HepG2 (cell line): ENCODE results near the gene GDF2.

ENCODE experiments used
- ASH2L ChIP-seq: fragments of 300-600, 200-600 bp; sonication (generic); IDR thresholded peaks from 2 replicates; pipeline ENCODE4 v1.7.0; 2017; ENCODE audit warnings: low read depth, mild to moderate bottlenecking, moderate library complexity, mixed read lengths, low read length; ENCODE audit not compliant: insufficient read length
- CREB1 ChIP-seq, 2 experiments: fragments of 450-650 bp in 1 of 2; IDR thresholded peaks; 2 replicates each; pipeline ENCODE4 v1.6.1; 2016 to 2017; ENCODE audit warnings: control low read depth in 1 of 2, mild to moderate bottlenecking in 1 of 2, missing compliant biosample characterization in 1 of 2, missing genetic modification characterization in 1 of 2
- HNRNPLL ChIP-seq: fragments of 200-400 bp; formaldehyde crosslinking; IDR thresholded peaks from 2 replicates; pipeline ENCODE4 v1.6.1; 2017; ENCODE audit warnings: mild to moderate bottlenecking, low read depth, low read length; ENCODE audit not compliant: poor library complexity, severe bottlenecking
- KDM1A ChIP-seq: IDR thresholded peaks from 2 replicates; pipeline ENCODE4 v1.6.1; 2016; ENCODE audit warnings: missing compliant biosample characterization
- MAX ChIP-seq: IDR thresholded peaks from 2 replicates; pipeline ENCODE4 v1.6.1; 2012; ENCODE audit warnings: inconsistent platforms
- PAF1 ChIP-seq: IDR thresholded peaks from 2 replicates; pipeline ENCODE4 v1.6.1; 2016; ENCODE audit warnings: missing genetic modification reagents, missing compliant biosample characterization
- POLR2AphosphoS5 ChIP-seq: IDR thresholded peaks from 2 replicates; pipeline ENCODE4 v1.6.1; 2012; ENCODE audit warnings: low read depth, low read length
- ZMYM2 ChIP-seq: sonication (generic); formaldehyde crosslinking; IDR thresholded peaks from 2 replicates; pipeline ENCODE4 v1.8.0; 2022; ENCODE audit warnings: mild to moderate bottlenecking, missing genetic modification reagents
- ZNF331 ChIP-seq: sonication (generic); formaldehyde crosslinking; IDR thresholded peaks from 2 replicates; pipeline ENCODE4 v1.4.0; 2020; ENCODE audit warnings: missing genetic modification reagents
- ZNF335 ChIP-seq: sonication (generic); formaldehyde crosslinking; IDR thresholded peaks from 2 replicates; pipeline ENCODE4 v1.4.0; 2020; ENCODE audit warnings: missing genetic modification reagents
- ZNF747 ChIP-seq: sonication (generic); formaldehyde crosslinking; IDR thresholded peaks from 2 replicates; pipeline ENCODE4 v1.8.1; 2023; ENCODE audit warnings: missing genetic modification reagents, mild to moderate bottlenecking, borderline replicate concordance
- TF ChIP-seq, protein P1 (sequence below): sonication (generic); formaldehyde crosslinking; IDR thresholded peaks from 2 replicates; pipeline ENCODE4 v1.5.0; 2020; ENCODE audit warnings: mild to moderate bottlenecking, missing genetic modification reagents, moderate library complexity

DNA sequence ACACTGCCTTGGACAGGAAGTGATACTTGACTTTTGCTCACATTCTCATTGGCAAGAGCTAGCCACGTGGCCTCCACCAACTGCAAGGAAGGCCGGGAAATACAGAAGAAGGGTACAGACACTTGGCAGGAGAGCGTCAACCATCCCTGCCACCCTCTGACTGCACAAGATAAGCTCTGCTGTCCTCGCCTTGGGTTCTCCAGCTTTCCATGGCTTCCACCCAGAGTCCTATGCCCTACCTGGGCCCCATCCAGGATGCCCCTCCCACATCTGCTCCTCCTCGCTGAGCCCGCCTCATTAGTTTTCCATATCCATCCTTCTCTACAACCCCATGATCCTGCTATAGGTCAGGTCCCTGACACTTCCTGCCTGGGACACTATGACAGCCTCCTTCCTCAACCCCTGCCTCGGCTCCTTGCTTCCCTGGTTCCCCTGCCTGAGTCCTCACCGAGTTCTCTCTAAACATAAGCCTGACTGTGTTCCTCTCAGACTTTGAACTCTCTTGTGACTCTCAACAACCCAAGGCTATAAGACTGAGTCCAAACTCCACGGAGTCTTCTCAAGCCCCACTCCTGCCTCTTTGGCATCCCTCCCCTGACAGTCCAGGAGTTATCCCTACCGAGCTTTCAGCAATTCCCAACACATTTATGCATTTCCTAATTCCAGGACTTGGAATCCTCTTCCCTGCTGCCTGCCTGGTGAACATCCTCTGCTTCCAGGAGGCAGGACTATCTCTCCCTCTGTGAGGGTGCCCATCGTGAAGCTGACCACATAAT lies 45.5 kb upstream of the GDF2 start:
- no peak for TF ChIP-seq MAX
- TF ChIP-seq PAF1 (CRISPR knock-in tag): no peak
- TF ChIP-seq CREB1 (IDR thresholded peaks at IDR 0.05): no peak
- TF ChIP-seq CREB1 (CRISPR knock-in tag; IDR thresholded peaks at IDR 0.05): no peak
- TF ChIP-seq KDM1A (CRISPR knock-in tag): no peak
- TF ChIP-seq, protein P1, sequence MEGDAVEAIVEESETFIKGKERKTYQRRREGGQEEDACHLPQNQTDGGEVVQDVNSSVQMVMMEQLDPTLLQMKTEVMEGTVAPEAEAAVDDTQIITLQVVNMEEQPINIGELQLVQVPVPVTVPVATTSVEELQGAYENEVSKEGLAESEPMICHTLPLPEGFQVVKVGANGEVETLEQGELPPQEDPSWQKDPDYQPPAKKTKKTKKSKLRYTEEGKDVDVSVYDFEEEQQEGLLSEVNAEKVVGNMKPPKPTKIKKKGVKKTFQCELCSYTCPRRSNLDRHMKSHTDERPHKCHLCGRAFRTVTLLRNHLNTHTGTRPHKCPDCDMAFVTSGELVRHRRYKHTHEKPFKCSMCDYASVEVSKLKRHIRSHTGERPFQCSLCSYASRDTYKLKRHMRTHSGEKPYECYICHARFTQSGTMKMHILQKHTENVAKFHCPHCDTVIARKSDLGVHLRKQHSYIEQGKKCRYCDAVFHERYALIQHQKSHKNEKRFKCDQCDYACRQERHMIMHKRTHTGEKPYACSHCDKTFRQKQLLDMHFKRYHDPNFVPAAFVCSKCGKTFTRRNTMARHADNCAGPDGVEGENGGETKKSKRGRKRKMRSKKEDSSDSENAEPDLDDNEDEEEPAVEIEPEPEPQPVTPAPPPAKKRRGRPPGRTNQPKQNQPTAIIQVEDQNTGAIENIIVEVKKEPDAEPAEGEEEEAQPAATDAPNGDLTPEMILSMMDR (CRISPR knock-in tag): no peak
- TF ChIP-seq POLR2AphosphoS5: no peak
- no peak for TF ChIP-seq ZMYM2
- no peak for TF ChIP-seq ASH2L
- TF ChIP-seq ZNF331: no peak
- no peak for TF ChIP-seq ZNF335 (CRISPR knock-in tag)
- no peak for TF ChIP-seq ZNF747 (CRISPR knock-in tag)
- no peak for TF ChIP-seq HNRNPLL
